HAP-1 (cell line): ENCODE results near the gene CMC2.

Source experiments
- DNase-seq, 2 experiments: peaks; one replicate each; pipeline ENCODE4 v3.0.0-alpha.2; 2016 to 2020; ENCODE audit warnings: low spot score in 2 of 2
- H3K27me3 ChIP-seq: fragments of 250-450 bp; sonication (Bioruptor Pico); 2 replicates; pipeline ENCODE4 v1.5.1; 2020; ENCODE audit warnings: low read depth, mild to moderate bottlenecking, moderate library complexity
- H3K36me3 ChIP-seq: fragments of 250-450 bp; sonication (Bioruptor Pico); replicated peaks from 2 replicates; pipeline ENCODE4 v1.5.1; 2020; ENCODE audit warnings: mild to moderate bottlenecking
- H3K4me1 ChIP-seq: fragments of 250-450 bp; sonication (Bioruptor Pico); 2 replicates; pipeline ENCODE4 v1.5.1; 2020; ENCODE audit warnings: mild to moderate bottlenecking
- H3K4me3 ChIP-seq: fragments of 250-450 bp; sonication (Bioruptor Pico); 2 replicates; pipeline ENCODE4 v1.5.1; 2020; ENCODE audit warnings: mild to moderate bottlenecking, moderate library complexity
- H3K9me3 ChIP-seq: fragments of 250-450 bp; sonication (Bioruptor Pico); 2 replicates; pipeline ENCODE4 v1.5.1; 2020; ENCODE audit warnings: mild to moderate bottlenecking, moderate library complexity
- in situ Hi-C: fragments of 300-500 bp; cut with MboI; formaldehyde crosslinking; loops from 3 replicates; pipeline ENCODE4 v1.14.3; 2020; ENCODE audit warnings: low sequenced_read_pairs, inconsistent platforms, mixed read lengths

The CMC2 gene

GRCh38 chr16:81006813-81007695 lies at the start of gene CMC2, which contains the start of gene CENPN:
TSS of gene CMC2 (minus strand) at chr16:81006885. CDS start at chr16:80997394, 9,491 bp downstream.
TSS of gene CENPN (plus strand) at chr16:81007214. CDS start at chr16:81011940, 4,726 bp downstream.
- H3K36me3 ChIP-seq, result peaks cover 10% of the 10 kb centered on the region
- peak; percentile 93 to 98 for DNase-seq
- H3K4me3 ChIP-seq, result peak within 1 kb of the TSS; percentile 97
- no peaks in the 10 kb centered on the region for H3K9me3 ChIP-seq
- in situ Hi-C loops, result no loop called here
- no peaks in the 10 kb centered on the region for H3K27me3 ChIP-seq
- peaks cover 12% of the 10 kb centered on the region for H3K4me1 ChIP-seq

- in situ Hi-C loops, result no loop called here
- no peaks in the 10 kb centered on the region for H3K36me3 ChIP-seq
- no peaks in the 10 kb centered on the region for H3K27me3 ChIP-seq
- H3K4me1 ChIP-seq, result no peaks in the 10 kb centered on the region
- no peak overlapping the region for H3K4me3 ChIP-seq
- H3K9me3 ChIP-seq, result no peaks in the 10 kb centered on the region; the same call in 1 of the 2 replicates
- DNase-seq, result no peak
Observed at GRCh38 chr16:81053761-81054160, 47.1 kb upstream of the CMC2 start.

GRCh38 chr16:81042821-81043220 lies 36.1 kb upstream of the CMC2 start:
- Histone ChIP-seq H3K9me3 (no peaks in the 10 kb centered on the region), H3K27me3 (no peaks in the 10 kb centered on the region), H3K4me3 (no peak overlapping the region), H3K36me3 (peaks cover 62% of the 10 kb centered on the region), H3K4me1 (peaks cover 13% of the 10 kb centered on the region)
- DNase-seq, result no peak
- in situ Hi-C loops, result loop anchor here (25.0 kb wide), 1 partner anchor 694 kb away; no protein-coding TSS in a partner anchor

- H3K4me3 ChIP-seq, result no peak overlapping the region
- H3K4me1 ChIP-seq, result peaks cover 13% of the 10 kb centered on the region
- in situ Hi-C loops, result loop anchor here (25.0 kb wide), 1 partner anchor 696 kb away; no protein-coding TSS in a partner anchor
- H3K27me3 ChIP-seq, result no peaks in the 10 kb centered on the region
- DNase-seq, result peak in 1 of 2 experiments; percentile 20
- H3K9me3 ChIP-seq, result no peaks in the 10 kb centered on the region
- H3K36me3 ChIP-seq, result peaks cover 62% of the 10 kb centered on the region
Observed at GRCh38 chr16:81041696-81042095, 35.0 kb upstream of the CMC2 start.

GRCh38 chr16:81040842-81041241 lies 34.2 kb upstream of the CMC2 start:
- Histone ChIP-seq H3K36me3 (peaks cover 62% of the 10 kb centered on the region), H3K4me3 (no peak overlapping the region), H3K9me3 (no peaks in the 10 kb centered on the region), H3K27me3 (no peaks in the 10 kb centered on the region), H3K4me1 (peaks cover 13% of the 10 kb centered on the region)
- no peak for DNase-seq
- in situ Hi-C loops, result loop anchor here (25.0 kb wide), 1 partner anchor 696 kb away; no protein-coding TSS in a partner anchor

GRCh38 chr16:81040131-81040530 lies 33.4 kb upstream of the CMC2 start:
- H3K36me3 ChIP-seq, result peaks cover 57% of the 10 kb centered on the region
- DNase-seq, result no peak
- no peaks in the 10 kb centered on the region for H3K9me3 ChIP-seq
- in situ Hi-C loops, result loop anchor here (25.0 kb wide), 1 partner anchor 697 kb away; no protein-coding TSS in a partner anchor
- no peaks in the 10 kb centered on the region for H3K27me3 ChIP-seq
- H3K4me3 ChIP-seq, result no peak overlapping the region
- H3K4me1 ChIP-seq, result peaks cover 13% of the 10 kb centered on the region

GRCh38 chr16:81036751-81037350 lies 30.2 kb upstream of the CMC2 start:
- peaks cover 29% of the 10 kb centered on the region for H3K36me3 ChIP-seq
- no peak for DNase-seq
- in situ Hi-C loops, result loop anchor here (5.0 to 25.0 kb wide), 2 partner anchors 35 to 700 kb away; no protein-coding TSS in a partner anchor
- peaks cover 5% of the 10 kb centered on the region; the same call in 1 of the 2 replicates for H3K9me3 ChIP-seq
- peak overlapping the region; percentile 57 for H3K4me3 ChIP-seq
- no peaks in the 10 kb centered on the region for H3K27me3 ChIP-seq
- peaks cover 13% of the 10 kb centered on the region for H3K4me1 ChIP-seq

- peaks cover 5% of the 10 kb centered on the region; the same call in 1 of the 2 replicates for H3K9me3 ChIP-seq
- no peaks in the 10 kb centered on the region for H3K27me3 ChIP-seq
- in situ Hi-C loops, result loop anchor here (5.0 to 25.0 kb wide), 2 partner anchors 36 to 701 kb away; no protein-coding TSS in a partner anchor
- DNase-seq, result peak in 1 of 2 experiments; percentile 47
- peaks cover 13% of the 10 kb centered on the region for H3K4me1 ChIP-seq
- peak overlapping the region; percentile 57 for H3K4me3 ChIP-seq
- peaks cover 22% of the 10 kb centered on the region for H3K36me3 ChIP-seq
Observed at GRCh38 chr16:81035975-81036750, 29.5 kb upstream of the CMC2 start.

GRCh38 chr16:81035398-81035974 lies 28.8 kb upstream of the CMC2 start, which contains the start of gene ATMIN:
TSS of gene ATMIN (plus strand) at chr16:81035842. CDS start at chr16:81035871, 29 bp downstream.
- in situ Hi-C loops, result loop anchor here (5.0 to 25.0 kb wide), 2 partner anchors 37 to 702 kb away; no protein-coding TSS in a partner anchor

GRCh38 chr16:81029930-81030604 lies 23.4 kb upstream of the CMC2 start:
- Histone ChIP-seq H3K36me3 (peaks cover 39% of the 10 kb centered on the region), H3K4me1 (no peaks in the 10 kb centered on the region; the same call in 1 of the 2 replicates), H3K27me3 (no peaks in the 10 kb centered on the region), H3K9me3 (peaks cover 5% of the 10 kb centered on the region; the same call in 1 of the 2 replicates), H3K4me3 (no peak overlapping the region)
- DNase-seq, result no peak
- in situ Hi-C loops, result loop anchor here (25.0 kb wide), 1 partner anchor 707 kb away; no protein-coding TSS in a partner anchor

More at GRCh38 chr16:81035398-81035974, 28.8 kb upstream of the CMC2 start, which contains the start of gene ATMIN:
- Histone ChIP-seq H3K9me3 (peaks cover 5% of the 10 kb centered on the region; the same call in 1 of the 2 replicates), H3K4me1 (peaks cover 7% of the 10 kb centered on the region), H3K4me3 (peak within 1 kb of the TSS; percentile 57), H3K36me3 (peaks cover 18% of the 10 kb centered on the region), H3K27me3 (no peaks in the 10 kb centered on the region)
- peak; percentile 74 to 90 for DNase-seq

GRCh38 chr16:81026429-81026828 lies 19.7 kb upstream of the CMC2 start:
- H3K4me1 ChIP-seq, result no peaks in the 10 kb centered on the region
- H3K4me3 ChIP-seq, result no peak overlapping the region
- peaks cover 65% of the 10 kb centered on the region for H3K36me3 ChIP-seq
- H3K9me3 ChIP-seq, result no peaks in the 10 kb centered on the region
- H3K27me3 ChIP-seq, result no peaks in the 10 kb centered on the region
- in situ Hi-C loops, result loop anchor here (25.0 kb wide), 1 partner anchor 711 kb away; no protein-coding TSS in a partner anchor
- no peak for DNase-seq

- no peak for DNase-seq
- peaks cover 96% of the 10 kb centered on the region for H3K36me3 ChIP-seq
- in situ Hi-C loops, result no loop called here
Observed at GRCh38 chr16:81018496-81018895, 11.8 kb upstream of the CMC2 start.

More at GRCh38 chr16:81018496-81018895, 11.8 kb upstream of the CMC2 start:
- Histone ChIP-seq H3K4me3 (no peak overlapping the region), H3K4me1 (no peaks in the 10 kb centered on the region), H3K9me3 (no peaks in the 10 kb centered on the region), H3K27me3 (no peaks in the 10 kb centered on the region)
